Lower lobe of right lung (tissue), 2 donors: ENCODE data around the gene FRMPD1. TPM values are rescaled to one million over a fixed set of nuclear protein-coding genes. Genes with fewer than 3 reads are reported as not detected.

Source experiments
- ATAC-seq, 2 donors: fragments of 200-7000 bp; cut with Tn5 transposase; one replicate each; pipeline ENCODE4 v1.9.1; 2020 to 2022; ENCODE audit warnings: mild to moderate bottlenecking in 2 of 2, moderate library complexity in 2 of 2
- DNase-seq: peaks from one replicate; pipeline ENCODE4 v3.0.0-alpha.2; 2020
- H3K27ac ChIP-seq: fragments of 200-600 bp; one replicate; pipeline ENCODE4 v1.8.0; 2022
- H3K27me3 ChIP-seq: fragments of 200-600 bp; one replicate; pipeline ENCODE4 v1.8.0; 2022; ENCODE audit warnings: low read depth
- H3K36me3 ChIP-seq: fragments of 200-600 bp; one replicate; pipeline ENCODE4 v1.8.0; 2022; ENCODE audit warnings: mild to moderate bottlenecking
- H3K4me1 ChIP-seq: fragments of 200-600 bp; one replicate; pipeline ENCODE4 v1.8.0; 2022
- H3K4me3 ChIP-seq: fragments of 200-600 bp; one replicate; pipeline ENCODE4 v1.8.0; 2022; ENCODE audit warnings: mild to moderate bottlenecking
- H3K9me3 ChIP-seq: fragments of 200-600 bp; one replicate; pipeline ENCODE4 v1.8.0; 2022
- CTCF ChIP-seq: fragments of 200-600 bp; IDR thresholded peaks from one replicate; pipeline ENCODE4 v1.8.0; 2022; ENCODE audit warnings: antibody characterized with exemption, mild to moderate bottlenecking
- intact Hi-C: fragments of 100-400 bp; cut with DNase I; formaldehyde crosslinking; loops from one replicate; pipeline ENCODE4 v1.11.0; 2022
- total RNA-seq: library from RNA; stranded (reverse); fragmentation: NEBNext Ultra II Directional; extraction: Animal tissue kit (Norgen Biotek cat#: 25700); gene quantifications from one replicate; pipeline ENCODE4 v1.2.1, GENCODE V29; 2021
- donor health status: DM: no; HTN: yes; CAD: no; lungs with severe emphysema.

FRMPD1 gene
- total RNA-seq, 1 donor from 2014 or later, result 0.06 TPM

DNA sequence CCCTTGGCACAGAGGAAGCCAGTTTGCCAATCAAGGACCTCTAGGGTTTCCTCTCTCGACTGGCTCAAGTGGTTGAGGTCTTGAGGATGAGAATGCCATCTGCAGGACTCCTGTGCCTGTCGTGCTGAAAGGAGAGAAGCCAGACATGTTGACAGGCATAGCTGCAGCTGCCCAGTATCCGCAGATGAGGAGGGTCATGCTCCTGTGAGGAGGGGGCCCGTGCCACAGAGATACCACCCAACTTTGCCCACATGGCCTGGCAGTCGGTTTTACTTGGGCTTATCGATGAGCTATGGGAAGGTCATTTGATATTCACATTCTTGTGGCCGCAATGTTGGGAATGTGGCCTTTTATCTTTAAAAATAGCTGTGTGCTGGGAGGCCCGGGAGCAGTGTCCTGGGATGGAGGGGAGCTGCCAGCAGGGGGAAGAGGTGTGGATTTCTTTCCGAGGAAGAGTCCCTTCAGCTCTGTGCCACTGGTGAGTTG is 17.4 kb downstream of the FRMPD1 start:
- H3K36me3 ChIP-seq, result no peaks in the 10 kb centered on the region
- H3K4me1 ChIP-seq, result no peaks in the 10 kb centered on the region
- intact Hi-C loops, result no loop called here
- DNase-seq (no peak), ATAC-seq (no peak)
- no peak for TF ChIP-seq CTCF
- H3K27ac ChIP-seq, result no peak overlapping the region
- peaks cover 30% of the 10 kb centered on the region for H3K27me3 ChIP-seq
- no peaks in the 10 kb centered on the region for H3K9me3 ChIP-seq
- H3K4me3 ChIP-seq, result no peak overlapping the region

DNA sequence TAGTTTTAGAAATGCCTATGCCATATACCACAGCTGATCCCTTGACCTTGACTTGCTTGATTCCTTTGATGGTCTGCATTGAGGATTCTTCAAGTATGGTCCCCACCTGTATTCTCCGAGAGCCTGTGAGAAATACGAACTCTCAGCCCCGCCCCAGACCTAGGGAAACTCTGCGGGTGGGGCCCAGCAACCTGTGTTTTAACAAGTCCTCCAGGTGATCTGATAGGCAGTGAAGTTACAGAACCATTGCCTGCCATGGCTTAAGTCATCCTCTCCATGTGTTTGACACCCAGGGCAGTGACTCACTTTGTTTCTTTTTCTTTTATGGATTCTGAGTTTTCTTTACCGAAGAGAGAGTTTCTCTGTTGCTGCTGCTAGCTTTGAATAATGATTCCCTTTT is 18.5 kb downstream of the FRMPD1 start:
- H3K36me3 ChIP-seq, result no peaks in the 10 kb centered on the region
- no peaks in the 10 kb centered on the region for H3K9me3 ChIP-seq
- no peak for TF ChIP-seq CTCF
- H3K4me3 ChIP-seq, result no peak overlapping the region
- no peak overlapping the region for H3K27ac ChIP-seq
- no peaks in the 10 kb centered on the region for H3K4me1 ChIP-seq
- DNase-seq (no peak), ATAC-seq (no peak)
- intact Hi-C loops, result no loop called here
- H3K27me3 ChIP-seq, result peaks cover 25% of the 10 kb centered on the region

- Histone ChIP-seq H3K36me3 (no peaks in the 10 kb centered on the region), H3K27ac (no peak overlapping the region)
These were observed 24.9 kb downstream of the FRMPD1 start for GRCh38 chr9:37675661-37676060.

DNA sequence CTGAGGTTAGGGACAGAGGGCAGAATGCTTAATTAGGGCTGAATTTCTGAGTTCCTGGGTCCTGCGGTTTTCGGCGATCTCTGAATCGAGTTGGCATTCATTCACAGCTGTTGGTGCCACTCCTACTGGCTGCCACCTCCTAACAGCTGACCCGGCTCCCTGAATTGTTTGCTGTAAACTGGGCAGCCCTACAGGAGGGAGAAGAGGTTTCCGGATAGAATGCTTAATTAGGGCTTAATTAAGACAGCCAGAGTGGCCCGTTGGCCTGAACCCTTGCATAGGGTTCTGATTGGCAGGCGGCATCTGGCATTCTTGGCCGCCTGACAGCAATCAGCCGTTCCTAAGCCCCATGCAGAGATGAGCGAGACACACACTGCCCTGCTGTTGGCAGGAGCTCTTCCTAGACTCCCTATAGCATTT is 25.7 kb downstream of the FRMPD1 start:
- Histone ChIP-seq H3K9me3 (no peaks in the 10 kb centered on the region), H3K36me3 (no peaks in the 10 kb centered on the region), H3K27me3 (peaks cover 9% of the 10 kb centered on the region), H3K27ac (no peak overlapping the region), H3K4me1 (no peaks in the 10 kb centered on the region), H3K4me3 (no peak overlapping the region)
- ATAC-seq (no peak), DNase-seq (no peak)
- intact Hi-C loops, result no loop called here
- no peak for TF ChIP-seq CTCF

More at GRCh38 chr9:37675661-37676060, 24.9 kb downstream of the FRMPD1 start:
- Histone ChIP-seq H3K4me3 (no peak overlapping the region), H3K4me1 (no peaks in the 10 kb centered on the region), H3K27me3 (peaks cover 6% of the 10 kb centered on the region), H3K9me3 (no peaks in the 10 kb centered on the region)
- no peak for TF ChIP-seq CTCF
- no peak for ATAC-seq
- intact Hi-C loops, result no loop called here
- DNase-seq, result no peak

DNA sequence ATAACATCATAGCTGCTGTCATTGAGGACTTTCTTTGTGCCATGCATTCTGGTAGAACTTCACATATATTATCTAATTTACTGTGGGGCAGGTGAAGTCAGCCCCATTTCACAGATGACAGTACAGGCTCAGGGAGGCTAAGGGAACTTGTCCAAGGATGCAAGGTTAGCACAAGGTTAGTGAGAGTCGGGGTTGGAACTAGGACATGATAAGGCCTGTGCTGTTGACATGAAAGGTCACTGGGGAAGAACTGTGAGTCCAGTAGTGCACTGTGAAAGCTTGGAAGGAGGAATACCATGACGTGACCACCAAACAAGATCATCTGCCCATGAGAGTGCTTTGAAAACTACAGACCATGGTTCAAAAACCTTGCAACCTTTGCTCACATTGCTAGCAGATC is 26.7 kb downstream of the FRMPD1 start:
- Histone ChIP-seq H3K4me3 (no peak overlapping the region), H3K27ac (no peak overlapping the region), H3K36me3 (no peaks in the 10 kb centered on the region), H3K4me1 (no peaks in the 10 kb centered on the region), H3K27me3 (peaks cover 5% of the 10 kb centered on the region), H3K9me3 (no peaks in the 10 kb centered on the region)
- no peak for TF ChIP-seq CTCF
- no peak for DNase-seq
- intact Hi-C loops, result no loop called here
- no peak for ATAC-seq
